Rectal smooth muscle tissue (tissue), 1 donor: ENCODE measurements around the gene NMT2.

Experiments used
- H3K27ac ChIP-seq: one replicate; pipeline ENCODE4 v1.7.0; 2013; ENCODE audit warnings: low read depth, low read length, inconsistent platforms
- H3K27me3 ChIP-seq: one replicate; pipeline ENCODE4 v1.7.0; 2013; ENCODE audit warnings: low read length; ENCODE audit not compliant: control insufficient read depth, insufficient read depth
- H3K36me3 ChIP-seq: one replicate; pipeline ENCODE4 v1.7.0; 2013; ENCODE audit warnings: low read length; ENCODE audit not compliant: control insufficient read depth, insufficient read depth
- H3K4me1 ChIP-seq: one replicate; pipeline ENCODE4 v1.7.0; 2013; ENCODE audit warnings: low read length; ENCODE audit not compliant: control insufficient read depth, insufficient read depth
- H3K4me3 ChIP-seq: one replicate; pipeline ENCODE4 v1.7.0; 2013; ENCODE audit warnings: low read length
- H3K9ac ChIP-seq: one replicate; pipeline ENCODE4 v1.7.0; 2013; ENCODE audit warnings: low read length

The NMT2 gene

GRCh38 chr10:15060638-15061037, 107.9 kb downstream of the NMT2 start:
- Histone ChIP-seq H3K4me1 (no peaks in the 10 kb centered on the region), H3K9ac (no peak overlapping the region), H3K4me3 (no peak overlapping the region), H3K27me3 (no peaks in the 10 kb centered on the region), H3K36me3 (no peaks in the 10 kb centered on the region), H3K27ac (no peak overlapping the region)

GRCh38 chr10:15059914-15060313, 108.6 kb downstream of the NMT2 start:
- Histone ChIP-seq H3K4me1 (no peaks in the 10 kb centered on the region), H3K36me3 (no peaks in the 10 kb centered on the region), H3K27me3 (no peaks in the 10 kb centered on the region), H3K4me3 (no peak overlapping the region), H3K9ac (no peak overlapping the region), H3K27ac (no peak overlapping the region)

GRCh38 chr10:15058689-15059088, 109.8 kb downstream of the NMT2 start:
- H3K27ac ChIP-seq, result no peak overlapping the region
- no peak overlapping the region for H3K9ac ChIP-seq
- no peak overlapping the region for H3K4me3 ChIP-seq
- H3K36me3 ChIP-seq, result no peaks in the 10 kb centered on the region
- H3K27me3 ChIP-seq, result no peaks in the 10 kb centered on the region
- H3K4me1 ChIP-seq, result no peaks in the 10 kb centered on the region
